ENCODE results near the gene DENND1B. TPM values are rescaled to one million over a fixed set of nuclear protein-coding genes. Genes with fewer than 3 reads are reported as not detected.

DENND1B gene
- total RNA-seq, 2 donors from 2014 or later: 9.4 to 11.9 TPM

GRCh38 chr1:197787056-197787455 lies 11.8 kb upstream of the DENND1B start:
- WGBS, 2 experiments (ENCODE audit: insufficient coverage in 1 of 2, insufficient read length in 1 of 2): 88 to 92% methylated on average over 2 to 3 of the region's 3 CpGs
- no peak overlapping the region for H3K27ac ChIP-seq (ENCODE audit: low read depth, low read length)
- peaks cover 7% of the 10 kb centered on the region for H3K4me1 Mint-ChIP-seq
- no peak overlapping the region for H3K4me3 ChIP-seq (ENCODE audit: low read length)
- H3K9me3 Mint-ChIP-seq: no peaks in the 10 kb centered on the region
- H3K36me3 ChIP-seq (ENCODE audit: control insufficient read depth, insufficient read depth, low read length): no peaks in the 10 kb centered on the region
- no peak for DNase-seq
- H3K4me3 Mint-ChIP-seq: no peak overlapping the region
- no peak overlapping the region for H3K9ac ChIP-seq (ENCODE audit: extremely low read depth, low read length, poor library complexity, severe bottlenecking)
- TF ChIP-seq CTCF (conservative IDR thresholded peaks at IDR 0.05): no peak
- H3K27me3 Mint-ChIP-seq (ENCODE audit: insufficient read depth): no peaks in the 10 kb centered on the region
- H3K9me3 ChIP-seq (ENCODE audit: control insufficient read depth, low read length): no peaks in the 10 kb centered on the region
- H3K27ac Mint-ChIP-seq: no peak overlapping the region
- no peaks in the 10 kb centered on the region for H3K36me3 Mint-ChIP-seq (ENCODE audit: low read depth)
- H3K27me3 ChIP-seq (ENCODE audit: control insufficient read depth, insufficient read depth, low read length, poor library complexity, severe bottlenecking): no peaks in the 10 kb centered on the region
- H3K4me1 ChIP-seq (ENCODE audit: control insufficient read depth, insufficient read depth, low read length): no peaks in the 10 kb centered on the region

GRCh38 chr1:197786280-197786679 lies 11.0 kb upstream of the DENND1B start:
- H3K27me3 Mint-ChIP-seq (ENCODE audit: insufficient read depth): no peaks in the 10 kb centered on the region
- no peak for DNase-seq
- H3K27me3 ChIP-seq (ENCODE audit: control insufficient read depth, insufficient read depth, low read length, poor library complexity, severe bottlenecking): no peaks in the 10 kb centered on the region
- no peaks in the 10 kb centered on the region for H3K4me1 ChIP-seq (ENCODE audit: control insufficient read depth, insufficient read depth, low read length)
- peaks cover 14% of the 10 kb centered on the region for H3K4me1 Mint-ChIP-seq
- 94% methylated on average over 1 of the region's 1 CpG; no CpG with 5 or more reads in 1 of the 2 experiments for WGBS, 2 experiments (ENCODE audit: insufficient coverage in 1 of 2, insufficient read length in 1 of 2)
- no peaks in the 10 kb centered on the region for H3K9me3 Mint-ChIP-seq
- no peak overlapping the region for H3K27ac Mint-ChIP-seq
- H3K27ac ChIP-seq (ENCODE audit: low read depth, low read length): no peak overlapping the region
- no peaks in the 10 kb centered on the region for H3K36me3 Mint-ChIP-seq (ENCODE audit: low read depth)
- H3K36me3 ChIP-seq (ENCODE audit: control insufficient read depth, insufficient read depth, low read length): no peaks in the 10 kb centered on the region
- H3K9me3 ChIP-seq (ENCODE audit: control insufficient read depth, low read length): no peaks in the 10 kb centered on the region
- TF ChIP-seq CTCF (conservative IDR thresholded peaks at IDR 0.05): no peak
- H3K4me3 ChIP-seq (ENCODE audit: low read length): no peak overlapping the region
- H3K4me3 Mint-ChIP-seq: no peak overlapping the region
- no peak overlapping the region for H3K9ac ChIP-seq (ENCODE audit: extremely low read depth, low read length, poor library complexity, severe bottlenecking)

- no peak for TF ChIP-seq CTCF (conservative IDR thresholded peaks at IDR 0.05)
- Histone ChIP-seq H3K9me3 (ENCODE audit: control insufficient read depth, low read length) (peaks cover 4% of the 10 kb centered on the region), H3K9ac (ENCODE audit: extremely low read depth, low read length, poor library complexity, severe bottlenecking) (no peak overlapping the region), H3K4me1 (ENCODE audit: control insufficient read depth, insufficient read depth, low read length) (no peaks in the 10 kb centered on the region), H3K4me3 (ENCODE audit: low read length) (no peak overlapping the region), H3K27me3 (ENCODE audit: control insufficient read depth, insufficient read depth, low read length, poor library complexity, severe bottlenecking) (no peaks in the 10 kb centered on the region), H3K27ac (ENCODE audit: low read depth, low read length) (no peak overlapping the region), H3K36me3 (ENCODE audit: control insufficient read depth, insufficient read depth, low read length) (no peaks in the 10 kb centered on the region)
- Mint-ChIP-seq H3K36me3 (ENCODE audit: low read depth) (no peaks in the 10 kb centered on the region), H3K27ac (no peak overlapping the region), H3K9me3 (peaks cover 4% of the 10 kb centered on the region), H3K4me3 (no peak overlapping the region), H3K27me3 (ENCODE audit: insufficient read depth) (no peaks in the 10 kb centered on the region), H3K4me1 (peaks cover 14% of the 10 kb centered on the region)
- DNase-seq: no peak
- 93 to 100% methylated on average over 1 of the region's 1 CpG for WGBS, 2 experiments (ENCODE audit: insufficient coverage in 1 of 2, insufficient read length in 1 of 2)
Observed at GRCh38 chr1:197783510-197783948, 8.2 kb upstream of the DENND1B start.

Measured in endodermal cell (in vitro differentiated cells).